ENCODE results near the gene HCN2. TPM values are rescaled to one million over a fixed set of nuclear protein-coding genes. Genes with fewer than 3 reads are reported as not detected.
A peak's percentile ranks its signal among the peaks of the same experiment; 100 is the strongest.
"Not testable (repeated sequence)": the region's sequence is repeated elsewhere in the genome, so short reads cannot be mapped to it uniquely, and the experiment has no call there.

HCN2 gene
- total RNA-seq, 1 donor from 2014 or later, result not detected

DNA sequence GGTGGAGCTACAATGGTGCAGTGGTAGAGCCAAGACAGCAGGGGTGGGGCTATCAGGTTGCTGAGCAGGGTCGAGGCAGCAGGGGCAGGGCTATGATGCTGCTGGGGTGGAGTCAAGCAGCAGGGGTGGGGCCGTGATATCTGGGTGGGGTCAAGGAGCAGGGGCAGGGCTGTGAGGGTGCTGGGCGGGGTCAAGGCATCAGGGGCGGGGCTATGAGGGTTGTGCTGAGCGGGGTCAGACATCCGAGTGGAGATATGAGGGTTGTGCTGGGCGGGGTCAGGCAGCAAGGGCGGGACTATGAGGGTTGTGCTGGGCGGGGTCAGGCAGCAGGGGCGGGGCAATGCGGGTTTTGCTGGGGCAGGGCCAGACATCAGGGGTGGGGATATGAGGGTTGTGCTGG, 14.7 kb downstream of the HCN2 start:
- Histone ChIP-seq H3K27me3 (no peaks in the 10 kb centered on the region), H3K9me3 (ENCODE audit: low read depth) (no peaks in the 10 kb centered on the region), H2AFZ (replicated peaks) (no peak overlapping the region), H3K4me3 (no peak overlapping the region), H4K20me1 (ENCODE audit: low read depth) (no peaks in the 10 kb centered on the region), H3K79me2 (ENCODE audit: low read depth) (no peaks in the 10 kb centered on the region), H3F3A (ENCODE audit: low read depth) (no peaks in the 10 kb centered on the region), H3K27ac (no peak overlapping the region), H3K9ac (no peak overlapping the region), H3K4me1 (no peaks in the 10 kb centered on the region), H3K4me2 (no peak overlapping the region), H3K36me3 (no peaks in the 10 kb centered on the region)
- Mint-ChIP-seq H3K27ac (no peak overlapping the region), H3K4me1 (no peaks in the 10 kb centered on the region), H3K36me3 (no peaks in the 10 kb centered on the region), H3K9me3 (peaks cover 17% of the 10 kb centered on the region), H3K4me3 (no peak overlapping the region), H3K27me3 (ENCODE audit: insufficient read depth, low read depth) (peaks cover 9% of the 10 kb centered on the region)
- TF ChIP-seq CTCF (IDR thresholded peaks at IDR 0.05), result no peak
- TF ChIP-seq EZH2 (IDR thresholded peaks at IDR 0.05), result no peak
- TF ChIP-seq EZH2phosphoT487 (IDR thresholded peaks at IDR 0.05), result no peak
- no peak for DNase-seq (ENCODE audit: low spot score)

GRCh38 chr19:605061-605971, 15.6 kb downstream of the HCN2 start:
- not testable (repeated sequence) for H4K20me1 ChIP-seq (ENCODE audit: low read depth); H3K4me1 ChIP-seq; H3K36me3 ChIP-seq; H3K4me3 ChIP-seq; H3K27me3 Mint-ChIP-seq (ENCODE audit: insufficient read depth, low read depth); H3K4me2 ChIP-seq; H3F3A ChIP-seq (ENCODE audit: low read depth); H3K9ac ChIP-seq; H3K79me2 ChIP-seq (ENCODE audit: low read depth); H3K27ac ChIP-seq; H3K9me3 ChIP-seq (ENCODE audit: low read depth); H3K36me3 Mint-ChIP-seq; H3K27ac Mint-ChIP-seq; H3K4me3 Mint-ChIP-seq; H3K4me1 Mint-ChIP-seq; H2AFZ ChIP-seq (replicated peaks); H3K27me3 ChIP-seq; DNase-seq (ENCODE audit: low spot score)
- peaks cover 17% of the 10 kb centered on the region for H3K9me3 Mint-ChIP-seq
- peak; percentile 4 for TF ChIP-seq CTCF (IDR thresholded peaks at IDR 0.05)

DNA sequence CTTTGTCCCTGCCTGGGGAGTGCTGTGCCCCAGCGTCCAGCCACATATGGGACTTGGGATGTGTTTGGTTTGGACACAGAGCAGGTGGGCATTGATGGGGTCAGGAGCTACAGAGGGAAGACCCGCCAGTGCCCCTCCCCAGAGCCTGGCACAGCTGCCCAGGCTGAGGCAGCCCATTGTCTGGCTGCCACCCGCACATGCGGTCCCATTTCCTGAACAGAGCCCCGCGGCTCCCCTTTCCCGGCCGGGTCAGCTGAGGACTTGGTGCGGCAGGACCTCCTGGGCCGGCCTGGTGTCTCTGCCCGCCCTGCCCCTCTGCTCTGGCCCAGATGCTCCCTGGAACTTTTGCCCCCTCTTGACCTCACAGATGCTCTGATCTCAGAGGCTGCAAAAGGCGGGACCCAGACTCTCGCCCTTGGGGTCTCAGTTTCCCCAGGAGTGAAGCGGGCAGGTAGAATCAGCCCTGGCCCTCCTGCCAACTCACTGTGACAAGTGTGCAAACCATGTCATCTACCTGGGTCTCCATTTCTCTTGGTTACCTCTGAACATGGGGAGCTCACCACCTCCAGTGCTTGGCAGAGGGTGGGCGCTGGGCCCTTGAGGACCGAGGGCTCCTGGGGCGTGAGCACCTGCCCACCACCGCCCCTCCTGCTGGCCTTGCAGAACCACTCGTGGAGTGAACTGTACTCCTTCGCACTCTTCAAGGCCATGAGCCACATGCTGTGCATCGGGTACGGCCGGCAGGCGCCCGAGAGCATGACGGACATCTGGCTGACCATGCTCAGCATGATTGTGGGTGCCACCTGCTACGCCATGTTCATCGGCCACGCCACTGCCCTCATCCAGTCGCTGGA, 17.8 kb downstream of the HCN2 start:
- Histone ChIP-seq H2AFZ (replicated peaks) (no peak overlapping the region), H3K27me3 (no peaks in the 10 kb centered on the region), H3K27ac (no peak overlapping the region), H3K79me2 (ENCODE audit: low read depth) (no peaks in the 10 kb centered on the region), H3K9me3 (ENCODE audit: low read depth) (no peaks in the 10 kb centered on the region), H3F3A (ENCODE audit: low read depth) (no peaks in the 10 kb centered on the region), H3K36me3 (no peaks in the 10 kb centered on the region), H3K4me3 (no peak overlapping the region), H3K4me2 (no peak overlapping the region), H4K20me1 (ENCODE audit: low read depth) (no peaks in the 10 kb centered on the region), H3K4me1 (no peaks in the 10 kb centered on the region), H3K9ac (no peak overlapping the region)
- H3K4me1 Mint-ChIP-seq, result peaks cover 8% of the 10 kb centered on the region
- H3K4me3 Mint-ChIP-seq, result no peak overlapping the region
- peaks cover 12% of the 10 kb centered on the region for H3K27me3 Mint-ChIP-seq (ENCODE audit: insufficient read depth, low read depth)
- H3K9me3 Mint-ChIP-seq, result peaks cover 4% of the 10 kb centered on the region
- H3K36me3 Mint-ChIP-seq, result peaks cover 2% of the 10 kb centered on the region
- TF ChIP-seq EZH2phosphoT487 (IDR thresholded peaks at IDR 0.05) (no peak), CTCF (IDR thresholded peaks at IDR 0.05) (no peak), EZH2 (IDR thresholded peaks at IDR 0.05) (no peak)
- H3K27ac Mint-ChIP-seq, result peak overlapping the region; percentile 87
- DNase-seq (ENCODE audit: low spot score), result no peak

All from neural progenitor cell (in vitro differentiated cells).